G401 (cell line): ENCODE results near the gene MYD88. TPM values are rescaled to one million over a fixed set of nuclear protein-coding genes. Genes with fewer than 3 reads are reported as not detected.

Experiments used
- DNase-seq: peaks from one replicate; pipeline ENCODE4 v3.0.0-alpha.2; 2015; ENCODE audit warnings: low spot score
- in situ Hi-C: cut with HindIII; loops from 2 replicates; pipeline ENCODE4 v1.10.0; 2016; ENCODE audit warnings: low sequenced_read_pairs, mixed read lengths
- total RNA-seq: library from RNA; depleted of rRNA; stranded (reverse); fragments of >200 nt; shearing (Covaris generic); gene quantifications from 2 replicates; pipeline ENCODE4 v1.2.3, GENCODE V29; 2014

Gene MYD88
- total RNA-seq, 1 experiment from 2014 or later, result not detected

DNA sequence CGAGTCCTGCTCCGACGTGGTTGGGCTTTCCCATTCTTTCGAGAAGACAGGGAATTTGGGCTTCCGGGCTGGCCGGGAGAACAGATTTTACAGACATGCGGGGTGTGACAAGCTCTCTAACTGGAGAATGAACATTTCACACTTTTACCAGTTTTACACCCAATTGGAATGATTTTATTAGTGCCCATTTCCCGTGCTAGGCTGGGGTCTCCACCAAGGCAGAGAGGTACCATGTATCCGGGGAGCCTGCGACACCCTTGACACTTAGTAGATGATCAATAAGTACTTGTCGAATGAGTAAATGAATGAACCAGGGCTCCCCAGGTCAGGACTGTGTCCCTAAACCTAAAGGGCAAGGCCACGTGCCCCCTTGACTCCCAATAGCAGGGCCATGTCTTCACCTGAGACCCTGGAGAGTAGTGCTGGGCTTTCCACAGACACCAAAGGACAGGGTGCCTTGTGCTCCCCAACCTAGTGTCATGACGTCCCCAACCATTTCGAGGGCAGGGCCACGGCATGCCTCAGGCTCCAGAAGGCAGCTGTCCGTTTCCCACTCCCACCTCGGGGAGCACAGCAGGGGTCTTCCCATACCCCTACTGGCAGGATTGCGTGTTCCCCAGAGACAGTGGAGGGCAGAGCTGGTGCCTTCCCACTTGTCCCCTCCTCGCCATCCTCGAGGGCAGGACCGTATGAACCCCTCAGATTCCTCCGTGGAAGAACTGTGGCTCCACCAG lies 679 bp upstream of the MYD88 start:
- peak; percentile 23 for DNase-seq
- in situ Hi-C loops, result no loop called here

DNA sequence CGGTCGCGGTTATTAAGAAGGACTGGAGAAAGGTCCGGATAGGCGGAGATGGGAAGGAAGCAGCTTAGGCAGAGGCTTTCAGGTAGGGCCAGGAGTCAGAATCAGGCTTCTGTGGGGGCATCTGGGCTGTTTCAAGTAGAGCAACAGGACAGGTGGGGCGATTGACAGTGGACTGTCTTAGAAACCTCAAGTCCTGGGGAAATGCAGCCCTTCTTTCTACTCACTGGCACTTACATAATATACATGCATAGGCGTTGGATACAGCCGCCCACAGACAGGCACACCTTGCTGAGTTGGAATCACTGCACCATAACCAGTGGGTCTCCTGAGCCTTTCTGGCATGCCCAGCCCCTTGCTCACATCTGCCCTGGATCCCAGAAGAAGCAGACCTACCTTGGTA lies 730 bp downstream of the MYD88 start:
- in situ Hi-C loops, result no loop called here

GRCh38 chr3:38139652-38140051 lies 1.2 kb downstream of the MYD88 start:
- in situ Hi-C loops, result no loop called here
- no peak for DNase-seq

More for the DNA sequence above, 730 bp downstream of the MYD88 start:
- peak; percentile 55 for DNase-seq

DNA sequence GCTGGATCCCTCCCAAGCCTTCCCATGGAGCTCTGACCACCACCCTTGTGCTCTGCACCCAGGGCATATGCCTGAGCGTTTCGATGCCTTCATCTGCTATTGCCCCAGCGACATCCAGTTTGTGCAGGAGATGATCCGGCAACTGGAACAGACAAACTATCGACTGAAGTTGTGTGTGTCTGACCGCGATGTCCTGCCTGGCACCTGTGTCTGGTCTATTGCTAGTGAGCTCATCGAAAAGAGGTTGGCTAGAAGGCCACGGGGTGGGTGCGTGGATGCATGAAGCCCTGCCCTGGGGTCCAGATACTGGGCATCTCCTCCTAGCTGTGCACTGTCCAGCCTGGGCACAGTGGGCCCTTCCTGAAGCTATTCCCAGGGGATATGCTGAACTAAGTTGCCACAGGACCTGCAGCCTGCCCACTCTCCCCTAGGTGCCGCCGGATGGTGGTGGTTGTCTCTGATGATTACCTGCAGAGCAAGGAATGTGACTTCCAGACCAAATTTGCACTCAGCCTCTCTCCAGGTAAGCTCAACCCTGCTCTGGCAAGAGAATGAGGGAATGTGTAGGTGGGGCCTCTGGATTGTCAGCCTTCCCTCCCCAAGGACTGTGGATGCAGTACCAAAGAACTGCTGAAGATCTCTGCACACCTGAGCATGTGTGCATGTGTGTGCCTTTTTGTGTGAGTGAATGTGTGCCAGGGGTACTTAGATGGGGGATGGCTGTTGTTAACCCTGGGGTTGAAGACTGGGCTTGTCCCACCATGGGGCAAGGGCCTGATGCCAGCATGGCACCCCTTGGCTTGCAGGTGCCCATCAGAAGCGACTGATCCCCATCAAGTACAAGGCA lies 2.1 kb downstream of the MYD88 start:
- no peak for DNase-seq
- in situ Hi-C loops, result no loop called here

DNA sequence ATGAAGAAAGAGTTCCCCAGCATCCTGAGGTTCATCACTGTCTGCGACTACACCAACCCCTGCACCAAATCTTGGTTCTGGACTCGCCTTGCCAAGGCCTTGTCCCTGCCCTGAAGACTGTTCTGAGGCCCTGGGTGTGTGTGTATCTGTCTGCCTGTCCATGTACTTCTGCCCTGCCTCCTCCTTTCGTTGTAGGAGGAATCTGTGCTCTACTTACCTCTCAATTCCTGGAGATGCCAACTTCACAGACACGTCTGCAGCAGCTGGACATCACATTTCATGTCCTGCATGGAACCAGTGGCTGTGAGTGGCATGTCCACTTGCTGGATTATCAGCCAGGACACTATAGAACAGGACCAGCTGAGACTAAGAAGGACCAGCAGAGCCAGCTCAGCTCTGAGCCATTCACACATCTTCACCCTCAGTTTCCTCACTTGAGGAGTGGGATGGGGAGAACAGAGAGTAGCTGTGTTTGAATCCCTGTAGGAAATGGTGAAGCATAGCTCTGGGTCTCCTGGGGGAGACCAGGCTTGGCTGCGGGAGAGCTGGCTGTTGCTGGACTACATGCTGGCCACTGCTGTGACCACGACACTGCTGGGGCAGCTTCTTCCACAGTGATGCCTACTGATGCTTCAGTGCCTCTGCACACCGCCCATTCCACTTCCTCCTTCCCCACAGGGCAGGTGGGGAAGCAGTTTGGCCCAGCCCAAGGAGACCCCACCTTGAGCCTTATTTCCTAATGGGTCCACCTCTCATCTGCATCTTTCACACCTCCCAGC lies 2.9 kb downstream of the MYD88 start:
- in situ Hi-C loops, result no loop called here
- no peak for DNase-seq

DNA sequence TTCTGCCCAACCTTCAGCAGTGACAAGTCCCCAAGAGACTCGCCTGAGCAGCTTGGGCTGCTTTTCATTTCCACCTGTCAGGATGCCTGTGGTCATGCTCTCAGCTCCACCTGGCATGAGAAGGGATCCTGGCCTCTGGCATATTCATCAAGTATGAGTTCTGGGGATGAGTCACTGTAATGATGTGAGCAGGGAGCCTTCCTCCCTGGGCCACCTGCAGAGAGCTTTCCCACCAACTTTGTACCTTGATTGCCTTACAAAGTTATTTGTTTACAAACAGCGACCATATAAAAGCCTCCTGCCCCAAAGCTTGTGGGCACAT lies 3.5 kb downstream of the MYD88 start:
- no peak for DNase-seq
- in situ Hi-C loops, result no loop called here

GRCh38 chr3:38142959-38143358 lies 4.5 kb downstream of the MYD88 start:
- DNase-seq, result no peak
- in situ Hi-C loops, result no loop called here

- no peak for DNase-seq
- in situ Hi-C loops, result no loop called here
These were observed 5.0 kb downstream of the MYD88 start for GRCh38 chr3:38143511-38143910.

GRCh38 chr3:38146504-38146903 lies 8.0 kb downstream of the MYD88 start:
- in situ Hi-C loops, result no loop called here
- DNase-seq, result no peak

- DNase-seq, result no peak
- in situ Hi-C loops, result no loop called here
These were observed 9.0 kb downstream of the MYD88 start for GRCh38 chr3:38147421-38147820.

GRCh38 chr3:38148311-38148882 lies 9.9 kb downstream of the MYD88 start:
- in situ Hi-C loops, result no loop called here
- no peak for DNase-seq

DNA sequence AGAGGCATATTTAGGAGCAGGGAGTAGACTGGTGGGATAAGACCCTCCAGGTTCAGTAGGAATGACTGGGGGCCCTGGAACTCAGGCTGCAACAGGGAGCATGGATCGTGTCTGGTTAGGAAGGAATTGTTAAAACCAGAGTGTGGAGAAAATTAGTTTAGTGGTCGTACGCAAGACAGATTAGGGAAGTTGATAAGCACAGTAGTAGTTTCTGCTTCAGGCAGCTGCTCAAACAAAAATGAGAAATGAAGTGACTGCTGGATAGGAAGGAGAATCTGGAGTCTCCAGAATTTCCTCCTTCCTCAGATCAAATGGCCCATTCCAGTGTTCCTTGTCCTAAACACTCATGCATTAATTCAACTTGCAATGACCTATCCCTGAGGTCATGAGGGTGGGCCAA lies 11.2 kb downstream of the MYD88 start:
- no peak for DNase-seq
- in situ Hi-C loops, result no loop called here

DNA sequence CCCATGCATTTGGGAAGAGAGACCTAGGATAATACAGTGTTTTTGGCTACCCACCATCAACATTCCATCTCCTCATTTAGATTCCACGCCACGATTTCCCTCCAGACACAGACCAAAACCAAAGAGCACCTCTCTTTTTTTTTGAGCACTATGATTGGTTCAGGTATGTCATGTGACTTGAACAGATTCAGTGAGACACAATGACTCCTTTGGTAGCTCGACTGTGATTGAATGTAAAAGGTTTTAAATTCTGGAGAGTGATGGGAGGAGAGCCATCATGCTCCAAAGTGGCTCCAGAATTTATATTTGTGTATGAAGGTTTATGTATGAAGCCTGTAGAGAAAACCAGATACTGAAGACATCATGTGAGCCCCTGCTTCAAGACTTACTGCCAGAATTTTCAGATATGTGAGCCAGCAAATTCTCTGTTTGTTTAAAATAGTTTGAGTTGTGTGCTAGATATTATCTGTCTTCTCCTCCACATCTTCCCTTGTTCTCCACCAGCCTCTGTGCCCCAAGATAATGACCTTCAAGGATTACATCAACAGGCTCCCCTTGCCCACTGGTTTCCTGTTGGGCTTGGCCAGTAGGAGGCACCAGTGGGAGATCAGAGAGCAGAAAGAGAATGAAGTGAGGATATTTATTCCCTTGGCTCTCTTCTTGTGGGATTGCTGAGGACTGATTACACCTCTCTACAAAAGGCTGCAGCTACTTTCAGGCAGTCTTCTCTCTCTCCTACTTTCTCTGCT lies 12.5 kb downstream of the MYD88 start:
- no peak for DNase-seq
- in situ Hi-C loops, result no loop called here

DNA sequence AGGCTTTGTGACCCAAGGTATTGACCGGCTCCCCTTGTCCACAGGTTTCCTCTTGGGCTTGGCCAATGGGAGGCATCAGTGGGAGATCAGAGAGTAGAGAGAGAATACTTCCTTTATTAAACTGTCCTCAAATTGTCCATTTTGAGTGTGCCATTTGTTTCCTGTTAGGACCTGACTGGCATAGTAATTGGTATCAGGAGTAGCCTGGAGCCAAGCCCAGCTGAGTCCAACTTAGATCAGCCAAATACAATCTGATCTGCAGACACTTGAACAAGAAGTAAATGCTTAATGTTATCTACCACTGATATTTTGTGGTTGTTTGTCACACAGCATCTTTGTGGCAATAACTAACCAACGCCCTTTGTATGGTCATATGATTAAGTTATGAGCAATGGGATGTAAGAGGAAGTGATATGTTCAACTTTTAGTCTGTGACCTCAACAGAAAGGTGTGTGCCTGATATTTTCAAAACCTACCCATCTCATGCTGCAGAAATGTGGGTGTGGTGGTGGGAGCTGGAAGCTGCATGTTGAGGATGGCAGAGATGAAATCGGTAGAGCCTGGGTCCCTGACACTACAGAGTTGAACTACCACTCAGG lies 13.3 kb downstream of the MYD88 start:
- DNase-seq, result no peak
- in situ Hi-C loops, result no loop called here

- DNase-seq, result no peak
- in situ Hi-C loops, result no loop called here
These were observed 14.1 kb downstream of the MYD88 start for GRCh38 chr3:38152609-38153008.

GRCh38 chr3:38153221-38153620 lies 14.8 kb downstream of the MYD88 start:
- in situ Hi-C loops, result no loop called here
- no peak for DNase-seq

DNA sequence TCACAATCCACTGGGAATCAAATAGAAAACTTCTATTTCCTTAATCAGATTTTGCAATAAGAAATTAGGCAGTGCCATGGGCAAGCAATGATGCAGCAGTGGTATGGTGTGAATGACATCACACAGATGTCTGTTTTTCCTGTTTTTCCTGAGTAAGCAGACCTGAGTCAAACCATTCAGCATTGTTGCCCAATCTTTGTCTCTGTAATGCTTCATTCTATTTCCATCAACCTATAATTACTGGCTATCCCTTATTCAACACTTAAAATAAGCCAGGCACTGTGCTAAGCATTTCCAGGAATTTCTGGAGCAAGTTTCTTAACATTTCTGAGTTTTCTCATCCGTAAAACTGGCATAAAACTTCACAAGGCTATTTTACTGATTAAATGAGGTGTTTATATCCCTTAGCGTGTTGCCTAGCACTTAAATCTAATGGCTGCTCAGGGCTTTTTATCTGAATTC lies 15.6 kb downstream of the MYD88 start:
- in situ Hi-C loops, result no loop called here
- DNase-seq, result no peak

DNA sequence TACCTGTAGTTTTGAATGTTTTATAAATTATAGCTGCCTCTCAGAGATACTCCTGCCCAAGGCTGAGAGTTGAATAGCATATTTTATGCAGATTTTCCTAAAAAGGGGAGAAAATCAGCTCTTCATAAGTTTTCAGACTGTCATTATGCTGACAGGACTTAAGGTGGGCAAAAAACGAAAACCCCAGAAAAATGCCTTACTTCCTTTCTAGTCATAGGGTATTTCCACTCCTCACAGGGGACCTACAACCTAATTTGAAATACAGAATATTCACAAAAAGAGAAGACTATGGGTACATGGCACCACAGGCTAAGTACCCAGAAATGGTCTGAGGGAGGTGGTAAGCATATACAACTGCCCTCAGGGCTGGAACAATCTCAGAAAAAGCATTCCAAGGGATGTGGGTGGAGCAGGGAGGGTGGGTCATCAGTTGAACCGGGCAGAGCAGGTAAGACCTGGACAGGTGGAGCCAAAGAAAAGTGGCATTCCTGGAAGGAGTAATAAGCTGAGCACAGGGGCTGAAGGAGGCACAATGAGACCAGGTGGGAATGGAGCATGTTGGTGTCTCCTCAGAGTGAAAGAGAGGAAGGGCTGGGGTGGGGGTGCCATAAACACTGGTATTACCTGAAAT lies 16.3 kb downstream of the MYD88 start:
- DNase-seq, result no peak
- in situ Hi-C loops, result no loop called here
